Caki2 (cell line): ENCODE results near the gene IQCN. TPM values are rescaled to one million over a fixed set of nuclear protein-coding genes. Genes with fewer than 3 reads are reported as not detected.

Experiments
- DNase-seq: peaks from one replicate; pipeline ENCODE4 v3.0.0-alpha.2; 2015; ENCODE audit warnings: low read depth
- in situ Hi-C: cut with HindIII; loops from 2 replicates; pipeline ENCODE4 v1.10.0; 2016; ENCODE audit warnings: low sequenced_read_pairs, low pct_unique_long_range_greater_than_20kb, mixed read lengths
- total RNA-seq: library from RNA; depleted of rRNA; stranded (reverse); fragments of >200 nt; shearing (Covaris generic); gene quantifications from 2 replicates; pipeline ENCODE4 v1.2.3, GENCODE V29; 2014; ENCODE audit warnings: low replicate concordance

IQCN gene
- total RNA-seq, 1 experiment from 2014 or later: not detected

- in situ Hi-C loops: no loop called here
Measured at GRCh38 chr19:18306888-18307260, 32.6 kb upstream of the IQCN start.

GRCh38 chr19:18306209-18306887, 32.1 kb upstream of the IQCN start:
- in situ Hi-C loops: no loop called here
- no peak for DNase-seq

More at GRCh38 chr19:18306888-18307260, 32.6 kb upstream of the IQCN start:
- DNase-seq: no peak

GRCh38 chr19:18304458-18305310, 30.4 kb upstream of the IQCN start:
- peak; percentile 88 for DNase-seq
- in situ Hi-C loops: no loop called here

- no peak for DNase-seq
- in situ Hi-C loops: no loop called here
Measured at GRCh38 chr19:18304208-18304457, 29.9 kb upstream of the IQCN start.

GRCh38 chr19:18301718-18302111, 27.5 kb upstream of the IQCN start:
- no peak for DNase-seq
- in situ Hi-C loops: no loop called here

GRCh38 chr19:18300930-18301717, 26.9 kb upstream of the IQCN start:
- peak; percentile 55 for DNase-seq
- in situ Hi-C loops: no loop called here

- DNase-seq: no peak
- in situ Hi-C loops: no loop called here
Measured at GRCh38 chr19:18299654-18300053, 25.4 kb upstream of the IQCN start.

GRCh38 chr19:18298601-18299000, 24.3 kb upstream of the IQCN start:
- in situ Hi-C loops: no loop called here
- DNase-seq: no peak

GRCh38 chr19:18297308-18297707, 23.1 kb upstream of the IQCN start:
- in situ Hi-C loops: no loop called here
- DNase-seq: no peak

GRCh38 chr19:18295034-18295451, 20.8 kb upstream of the IQCN start:
- in situ Hi-C loops: no loop called here
- no peak for DNase-seq

- no peak for DNase-seq
Measured at GRCh38 chr19:18294467-18294864, 20.2 kb upstream of the IQCN start.

GRCh38 chr19:18293642-18294466, 19.6 kb upstream of the IQCN start:
- in situ Hi-C loops: no loop called here
- DNase-seq: no peak

More at GRCh38 chr19:18294467-18294864, 20.2 kb upstream of the IQCN start:
- in situ Hi-C loops: no loop called here

GRCh38 chr19:18292810-18293641, 18.8 kb upstream of the IQCN start:
- peak; percentile 91 for DNase-seq
- in situ Hi-C loops: no loop called here

- DNase-seq: peak; percentile 71
- in situ Hi-C loops: no loop called here
Measured at GRCh38 chr19:18292462-18292809, 18.2 kb upstream of the IQCN start.

- in situ Hi-C loops: no loop called here
- DNase-seq: peak; percentile 83
Measured at GRCh38 chr19:18291590-18292461, 17.6 kb upstream of the IQCN start.

- in situ Hi-C loops: no loop called here
- no peak for DNase-seq
Measured at GRCh38 chr19:18291019-18291524, 16.8 kb upstream of the IQCN start.
